GM18907 (cell line): ENCODE measurements around the gene SOCS6.
"Not testable (repeated sequence)": the region's sequence is repeated elsewhere in the genome, so short reads cannot be mapped to it uniquely, and the experiment has no call there.

Source experiments
- ATAC-seq: cut with Tn5 transposase; IDR thresholded peaks from one replicate; pipeline ENCODE4 v1.9.1; 2021; ENCODE audit warnings: mild to moderate bottlenecking, moderate library complexity; ENCODE audit not compliant: unreplicated experiment

Gene SOCS6

GRCh38 chr18:70354771-70355170, 65.9 kb downstream of the SOCS6 start:
- ATAC-seq: no peak

- no peak for ATAC-seq
Measured at GRCh38 chr18:70355620-70356385, 67.0 kb downstream of the SOCS6 start.

- ATAC-seq: peak; percentile 57
Measured at GRCh38 chr18:70358105-70358406, 69.2 kb downstream of the SOCS6 start.

GRCh38 chr18:70359071-70359470, 70.2 kb downstream of the SOCS6 start:
- no peak for ATAC-seq

GRCh38 chr18:70362258-70362657, 73.4 kb downstream of the SOCS6 start:
- no peak for ATAC-seq

- no peak for ATAC-seq
Measured at GRCh38 chr18:70363861-70364260, 75.0 kb downstream of the SOCS6 start.

GRCh38 chr18:70365361-70365760, 76.5 kb downstream of the SOCS6 start:
- no peak for ATAC-seq

GRCh38 chr18:70366174-70366573, 77.3 kb downstream of the SOCS6 start:
- ATAC-seq: no peak

- no peak for ATAC-seq
Measured at GRCh38 chr18:70366670-70367069, 77.8 kb downstream of the SOCS6 start.

GRCh38 chr18:70367344-70367743, 78.5 kb downstream of the SOCS6 start:
- not testable (repeated sequence) for ATAC-seq

GRCh38 chr18:70368903-70369302, 80.1 kb downstream of the SOCS6 start:
- ATAC-seq: no peak

GRCh38 chr18:70370762-70371733, 82.2 kb downstream of the SOCS6 start:
- no peak for ATAC-seq

GRCh38 chr18:70371908-70372307, 83.1 kb downstream of the SOCS6 start:
- ATAC-seq: no peak

GRCh38 chr18:70372450-70373041, 83.7 kb downstream of the SOCS6 start:
- ATAC-seq: no peak

- no peak for ATAC-seq
Measured at GRCh38 chr18:70373042-70373519, 84.2 kb downstream of the SOCS6 start.

- no peak for ATAC-seq
Measured at GRCh38 chr18:70374154-70374553, 85.3 kb downstream of the SOCS6 start.

- no peak for ATAC-seq
Measured at GRCh38 chr18:70376137-70376913, 87.5 kb downstream of the SOCS6 start.

- ATAC-seq: no peak
Measured at GRCh38 chr18:70376914-70377258, 88.0 kb downstream of the SOCS6 start.

- ATAC-seq: no peak
Measured at GRCh38 chr18:70377317-70377799, 88.5 kb downstream of the SOCS6 start.

- ATAC-seq: no peak
Measured at GRCh38 chr18:70377857-70378701, 89.2 kb downstream of the SOCS6 start.
